Left lobe of liver (tissue), 2 donors: ENCODE data around the gene RAB41. TPM values are rescaled to one million over a fixed set of nuclear protein-coding genes. Genes with fewer than 3 reads are reported as not detected.
"Not testable (repeated sequence)": the region's sequence is repeated elsewhere in the genome, so short reads cannot be mapped to it uniquely, and the experiment has no call there.

Experiments
- ATAC-seq: fragments of 200-7000 bp; cut with Tn5 transposase; one replicate; pipeline ENCODE4 v1.9.1; 2020; ENCODE audit warnings: mild to moderate bottlenecking, moderate library complexity
- DNase-seq: peaks from one replicate; pipeline ENCODE4 v3.0.0-alpha.2; 2020; ENCODE audit warnings: low spot score
- total RNA-seq: library from RNA; stranded (reverse); gene quantifications from one replicate; pipeline ENCODE4 v1.2.1, GENCODE V29; 2021
- donor health status: DM: no; HTN: no; CAD: no; lungs with moderate emphysema.
- donor health status: DM: no; HTN: yes; CAD: no.

The RAB41 gene
- total RNA-seq, 1 donor from 2014 or later: not detected

- peak; percentile 84 for DNase-seq
- ATAC-seq: peak; percentile 100
Measured at GRCh38 chrX:70289793-70290770, 8.1 kb downstream of the RAB41 start, which contains the start of the genes KIF4A and PDZD11. Gene KIF4A (plus strand): TSS chrX:70290104. CDS start chrX:70290459, 355 bp downstream. Gene PDZD11 (minus strand): TSS chrX:70289927. CDS start chrX:70289341, 586 bp downstream.

- DNase-seq (no peak), ATAC-seq (no peak)
Measured at GRCh38 chrX:70292788-70293187, 10.8 kb downstream of the RAB41 start.

- no peak for ATAC-seq
- no peak for DNase-seq
Measured at GRCh38 chrX:70293621-70294020, 11.6 kb downstream of the RAB41 start.

GRCh38 chrX:70301716-70302115, 19.7 kb downstream of the RAB41 start:
- ATAC-seq (no peak), DNase-seq (no peak)

- no peak for DNase-seq
- no peak for ATAC-seq
Measured at GRCh38 chrX:70313503-70313902, 31.5 kb downstream of the RAB41 start.

- no peak for ATAC-seq
- DNase-seq: no peak
Measured at GRCh38 chrX:70322784-70323183, 40.8 kb downstream of the RAB41 start.

- ATAC-seq, DNase-seq: not testable (repeated sequence)
Measured at GRCh38 chrX:70323628-70324027, 41.7 kb downstream of the RAB41 start.

- no peak for DNase-seq
- ATAC-seq: no peak
Measured at GRCh38 chrX:70324326-70324725, 42.4 kb downstream of the RAB41 start.

GRCh38 chrX:70331161-70331560, 49.2 kb downstream of the RAB41 start:
- DNase-seq (no peak), ATAC-seq (no peak)

- DNase-seq: no peak
- ATAC-seq: no peak
Measured at GRCh38 chrX:70332600-70332999, 50.6 kb downstream of the RAB41 start.

Other genes starting within 250 kb of the RAB41 start
- gene AWAT2, start 232.2 kb upstream of the RAB41 start, total RNA-seq: not detected
- gene OTUD6A, start 219.7 kb upstream of the RAB41 start, total RNA-seq: not detected
- 10.2 TPM for gene IGBP1, start 148.7 kb upstream of the RAB41 start, total RNA-seq
- not detected for gene DGAT2L6, start 104.7 kb upstream of the RAB41 start, total RNA-seq
- not detected for gene AWAT1, start 47.5 kb upstream of the RAB41 start, total RNA-seq
- 0.18 TPM for gene P2RY4, start 22.0 kb upstream of the RAB41 start, total RNA-seq
- gene ARR3, start 13.8 kb upstream of the RAB41 start, total RNA-seq: not detected
- 10.7 TPM for gene PDZD11, start 7.8 kb downstream of the RAB41 start, total RNA-seq
- 0.15 TPM for gene KIF4A, start 7.9 kb downstream of the RAB41 start, total RNA-seq
- not detected for gene GDPD2, start 141.1 kb downstream of the RAB41 start, total RNA-seq
- 1.6 TPM for gene DLG3, start 162.7 kb downstream of the RAB41 start, total RNA-seq